ENCODE data around the gene FARP2.

FARP2 gene

GRCh38 chr2:241354668-241355658, 1.1 kb upstream of the FARP2 start:
- TF ChIP-seq CTCF (IDR thresholded peaks at IDR 0.05; ENCODE audit: control insufficient read depth, insufficient read depth, low read depth, low read length, missing control alignments): no peak
- DNase-seq (ENCODE audit: low read depth): no peak
- H3K4me3 ChIP-seq (ENCODE audit: control insufficient read depth, low read depth, low read length): no peak overlapping the region

GRCh38 chr2:241356871-241357260, 781 bp downstream of the FARP2 start:
- H3K4me3 ChIP-seq (ENCODE audit: control insufficient read depth, low read depth, low read length): peak overlapping the region; percentile 92
- TF ChIP-seq CTCF (IDR thresholded peaks at IDR 0.05; ENCODE audit: control insufficient read depth, insufficient read depth, low read depth, low read length, missing control alignments): no peak
- no peak for DNase-seq (ENCODE audit: low read depth)

- no peak for TF ChIP-seq CTCF (IDR thresholded peaks at IDR 0.05; ENCODE audit: control insufficient read depth, insufficient read depth, low read depth, low read length, missing control alignments)
- peak overlapping the region; percentile 92; the same call in 1 of the 2 replicates for H3K4me3 ChIP-seq (ENCODE audit: control insufficient read depth, low read depth, low read length)
- DNase-seq (ENCODE audit: low read depth): no peak
Observed at GRCh38 chr2:241357531-241357930, 1.4 kb downstream of the FARP2 start.

GRCh38 chr2:241358470-241358869, 2.4 kb downstream of the FARP2 start:
- no peak for TF ChIP-seq CTCF (IDR thresholded peaks at IDR 0.05; ENCODE audit: control insufficient read depth, insufficient read depth, low read depth, low read length, missing control alignments)
- no peak for DNase-seq (ENCODE audit: low read depth)
- H3K4me3 ChIP-seq (ENCODE audit: control insufficient read depth, low read depth, low read length): no peak overlapping the region

GRCh38 chr2:241359481-241360045, 3.5 kb downstream of the FARP2 start:
- H3K4me3 ChIP-seq (ENCODE audit: control insufficient read depth, low read depth, low read length): no peak overlapping the region
- no peak for TF ChIP-seq CTCF (IDR thresholded peaks at IDR 0.05; ENCODE audit: control insufficient read depth, insufficient read depth, low read depth, low read length, missing control alignments)
- DNase-seq (ENCODE audit: low read depth): no peak

- no peak for TF ChIP-seq CTCF (IDR thresholded peaks at IDR 0.05; ENCODE audit: control insufficient read depth, insufficient read depth, low read depth, low read length, missing control alignments)
- no peak for DNase-seq (ENCODE audit: low read depth)
- H3K4me3 ChIP-seq (ENCODE audit: control insufficient read depth, low read depth, low read length): no peak overlapping the region
Observed at GRCh38 chr2:241363426-241363825, 7.3 kb downstream of the FARP2 start.
